OCI-LY1 (cell line): Measurements from ENCODE around the gene FBXW9.

Experiments
- H2AFZ ChIP-seq: fragments of 200-600 bp; sonication (generic), shearing (Covaris generic); 2 replicates; pipeline ENCODE4 v1.6.0; 2014; ENCODE audit warnings: antibody characterized with exemption, mild to moderate bottlenecking, low read length
- H3F3A ChIP-seq: fragments of 200-600 bp; sonication (generic), shearing (Covaris generic); 2 replicates; pipeline ENCODE4 v1.6.0; 2014; ENCODE audit warnings: mild to moderate bottlenecking, antibody characterized with exemption, low read length, moderate library complexity; ENCODE audit not compliant: insufficient read depth
- H3K27ac ChIP-seq: fragments of 200-600 bp; sonication (generic); 2 replicates; pipeline ENCODE4 v1.5.1; 2014; ENCODE audit warnings: low read length, mixed run types, mild to moderate bottlenecking, low read depth; ENCODE audit not compliant: poor library complexity, severe bottlenecking
- H3K27me3 ChIP-seq: fragments of 200-600 bp; sonication (generic); 2 replicates; pipeline ENCODE4 v1.6.0; 2014; ENCODE audit warnings: antibody characterized with exemption, mild to moderate bottlenecking, low read length, moderate library complexity; ENCODE audit not compliant: insufficient read depth
- H3K36me3 ChIP-seq: fragments of 200-600 bp; sonication (generic); 2 replicates; pipeline ENCODE4 v1.6.1; 2014; ENCODE audit warnings: mild to moderate bottlenecking, antibody characterized with exemption, low read length, moderate library complexity, mixed read lengths; ENCODE audit not compliant: insufficient read depth
- H3K4me1 ChIP-seq: fragments of 200-600 bp; sonication (generic); 2 replicates; pipeline ENCODE4 v1.5.1; 2014; ENCODE audit warnings: mild to moderate bottlenecking, low read length, moderate library complexity; ENCODE audit not compliant: insufficient read depth, severe bottlenecking
- H3K4me2 ChIP-seq: fragments of 200-600 bp; sonication (generic), shearing (Covaris generic); 2 replicates; pipeline ENCODE4 v1.6.1; 2014; ENCODE audit warnings: low read length
- H3K4me3 ChIP-seq: fragments of 200-600 bp; sonication (generic); 2 replicates; pipeline ENCODE4 v1.5.1; 2014; ENCODE audit warnings: low read length, low read depth, mild to moderate bottlenecking, mixed read lengths; ENCODE audit not compliant: poor library complexity, severe bottlenecking
- H3K79me2 ChIP-seq: fragments of 200-600 bp; shearing (Covaris generic); 2 replicates; pipeline ENCODE4 v1.6.1; 2016; ENCODE audit warnings: mixed run types, low read length, mixed read lengths; ENCODE audit not compliant: insufficient read depth
- H3K9ac ChIP-seq: fragments of 200-600 bp; sonication (generic), shearing (Covaris generic); 2 replicates; pipeline ENCODE4 v1.6.1; 2014; ENCODE audit warnings: mild to moderate bottlenecking, low read length, mixed read lengths
- H3K9me2 ChIP-seq: fragments of 200-600 bp; sonication (generic), shearing (Covaris generic); 2 replicates; pipeline ENCODE4 v1.6.1; 2014; ENCODE audit warnings: low read depth, mild to moderate bottlenecking, low read length, mixed read lengths
- H3K9me3 ChIP-seq: fragments of 200-600 bp; shearing (Covaris generic); 2 replicates; pipeline ENCODE4 v1.6.1; 2014; ENCODE audit warnings: low read length, mixed read lengths
- H4K20me1 ChIP-seq: fragments of 200-600 bp; sonication (generic), shearing (Covaris generic); 2 replicates; pipeline ENCODE4 v1.6.0; 2016; ENCODE audit warnings: mild to moderate bottlenecking, low read length; ENCODE audit not compliant: insufficient read depth
- EZH2 ChIP-seq: fragments of 200-600 bp; sonication (generic), shearing (Covaris generic); IDR thresholded peaks from 2 replicates; pipeline ENCODE4 v1.8.0; 2017; ENCODE audit warnings: borderline replicate concordance, mixed run types, mild to moderate bottlenecking, antibody characterized with exemption, low read length, moderate library complexity, mixed read lengths
- TF ChIP-seq, protein P1 (sequence below): fragments of 200-600 bp; sonication (generic), shearing (Covaris generic); IDR thresholded peaks from 2 replicates; pipeline ENCODE4 v1.5.1; 2017; ENCODE audit warnings: mild to moderate bottlenecking, antibody characterized with exemption, low read length, moderate library complexity, mixed read lengths

The FBXW9 gene

DNA sequence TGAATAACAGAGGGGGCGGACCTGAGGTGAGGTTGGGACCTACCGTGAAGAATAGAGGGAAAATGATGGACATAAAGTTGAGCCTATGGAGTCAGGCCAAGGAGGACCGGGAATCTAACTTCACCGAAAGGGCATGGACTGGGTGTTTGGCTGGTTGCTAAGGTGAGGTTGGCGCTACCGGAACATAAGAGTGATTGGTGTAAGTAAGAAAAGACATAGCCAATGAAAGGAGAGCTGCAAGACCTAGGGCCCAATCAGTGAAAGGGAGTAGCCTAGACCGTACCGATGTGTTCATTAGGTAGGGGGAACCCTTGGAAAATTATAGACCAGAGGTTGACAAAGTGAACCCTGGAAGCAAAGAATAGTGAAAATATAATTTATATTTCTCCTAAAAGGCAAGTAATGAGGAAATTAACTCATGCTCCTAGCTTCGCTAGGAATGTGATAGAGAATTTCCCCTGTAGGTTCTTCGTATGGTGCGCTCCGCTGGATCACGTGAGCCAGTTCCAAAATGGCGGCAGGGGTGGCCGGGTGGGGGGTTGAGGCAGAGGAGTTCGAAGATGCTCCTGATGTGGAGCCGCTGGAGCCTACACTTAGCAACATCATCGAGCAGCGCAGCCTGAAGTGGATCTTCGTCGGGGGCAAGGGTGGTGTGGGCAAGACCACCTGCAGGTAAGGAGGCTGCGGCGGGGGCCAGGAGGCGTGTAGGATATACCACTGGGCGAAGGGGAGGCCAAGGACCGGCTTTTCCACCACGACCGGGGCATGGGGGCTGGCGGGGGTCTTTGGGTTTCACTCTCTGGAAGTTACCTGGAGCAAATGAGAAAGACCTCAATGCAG is 40.8 kb upstream of the FBXW9 start, which contains the start of gene GET3:
Gene GET3 (plus strand): TSS at position 503 of the 840 bp plus-strand sequence. CDS start 9 bp downstream, at position 512.
- Histone ChIP-seq H3K36me3 (peaks cover 26% of the 10 kb centered on the region), H3K9me2 (no peaks in the 10 kb centered on the region), H3K27me3 (no peaks in the 10 kb centered on the region), H4K20me1 (no peaks in the 10 kb centered on the region), H3K4me2 (peak within 1 kb of the TSS; percentile 96), H3K9ac (peak within 1 kb of the TSS; percentile 75), H3K4me1 (peaks cover 36% of the 10 kb centered on the region), H3K9me3 (no peaks in the 10 kb centered on the region), H3K4me3 (peak within 1 kb of the TSS; percentile 83), H2AFZ (peak within 1 kb of the TSS; percentile 48; the same call in 1 of the 2 replicates), H3K79me2 (peaks cover 29% of the 10 kb centered on the region), H3F3A (peaks cover 12% of the 10 kb centered on the region; the same call in 1 of the 2 replicates), H3K27ac (peak within 1 kb of the TSS; percentile 87)
- TF ChIP-seq EZH2, result no peak
- TF ChIP-seq, protein P1, sequence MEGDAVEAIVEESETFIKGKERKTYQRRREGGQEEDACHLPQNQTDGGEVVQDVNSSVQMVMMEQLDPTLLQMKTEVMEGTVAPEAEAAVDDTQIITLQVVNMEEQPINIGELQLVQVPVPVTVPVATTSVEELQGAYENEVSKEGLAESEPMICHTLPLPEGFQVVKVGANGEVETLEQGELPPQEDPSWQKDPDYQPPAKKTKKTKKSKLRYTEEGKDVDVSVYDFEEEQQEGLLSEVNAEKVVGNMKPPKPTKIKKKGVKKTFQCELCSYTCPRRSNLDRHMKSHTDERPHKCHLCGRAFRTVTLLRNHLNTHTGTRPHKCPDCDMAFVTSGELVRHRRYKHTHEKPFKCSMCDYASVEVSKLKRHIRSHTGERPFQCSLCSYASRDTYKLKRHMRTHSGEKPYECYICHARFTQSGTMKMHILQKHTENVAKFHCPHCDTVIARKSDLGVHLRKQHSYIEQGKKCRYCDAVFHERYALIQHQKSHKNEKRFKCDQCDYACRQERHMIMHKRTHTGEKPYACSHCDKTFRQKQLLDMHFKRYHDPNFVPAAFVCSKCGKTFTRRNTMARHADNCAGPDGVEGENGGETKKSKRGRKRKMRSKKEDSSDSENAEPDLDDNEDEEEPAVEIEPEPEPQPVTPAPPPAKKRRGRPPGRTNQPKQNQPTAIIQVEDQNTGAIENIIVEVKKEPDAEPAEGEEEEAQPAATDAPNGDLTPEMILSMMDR, result no peak

DNA sequence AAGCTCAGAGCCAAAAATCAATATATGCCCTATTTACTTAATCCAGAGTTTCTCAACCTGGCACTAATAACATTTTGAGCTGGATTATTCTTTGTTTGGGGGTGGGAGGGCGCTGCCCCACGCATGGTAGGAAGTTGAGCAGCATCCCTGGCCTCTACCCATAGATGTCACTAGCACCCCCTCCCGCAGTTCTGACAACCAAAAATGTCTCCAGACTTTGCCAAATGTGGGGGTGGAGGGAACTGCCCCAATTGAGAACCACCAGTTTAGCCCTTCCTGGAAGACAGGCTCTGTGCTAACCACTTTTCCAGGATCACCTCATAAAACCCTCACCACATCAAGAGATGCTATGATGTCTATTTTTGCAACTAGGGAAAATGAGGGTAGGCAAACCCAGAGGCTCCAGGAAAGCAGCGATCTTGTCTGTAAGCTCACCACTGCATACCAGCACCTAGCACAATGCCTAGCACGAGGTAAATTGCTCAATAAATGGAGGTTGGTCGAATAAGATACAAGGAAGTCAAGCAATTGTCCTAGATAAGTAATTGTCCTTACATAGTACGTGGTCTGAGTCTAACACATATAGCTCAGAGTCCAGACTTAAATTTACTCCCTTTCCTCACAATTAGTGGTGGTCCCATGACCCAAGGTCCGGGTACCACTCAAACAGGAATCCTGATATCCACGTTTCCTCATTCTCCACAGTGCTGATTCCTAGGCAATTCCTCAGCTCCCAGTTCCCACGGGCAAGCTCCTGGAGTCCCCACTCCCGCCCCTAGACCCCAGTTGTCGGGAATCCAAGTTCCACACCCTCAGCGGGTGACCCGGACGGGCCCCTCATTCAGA is 37.2 kb upstream of the FBXW9 start:
- Histone ChIP-seq H3K4me2 (peak overlapping the region; percentile 98), H3K9ac (peak overlapping the region; percentile 98), H3K4me1 (peaks cover 36% of the 10 kb centered on the region), H3K36me3 (peaks cover 44% of the 10 kb centered on the region), H3K9me2 (no peaks in the 10 kb centered on the region), H3K9me3 (no peaks in the 10 kb centered on the region), H3K4me3 (peak overlapping the region; percentile 91), H3F3A (peaks cover 12% of the 10 kb centered on the region; the same call in 1 of the 2 replicates), H4K20me1 (no peaks in the 10 kb centered on the region), H2AFZ (no peak overlapping the region), H3K27me3 (no peaks in the 10 kb centered on the region), H3K27ac (peak overlapping the region; percentile 73), H3K79me2 (peaks cover 37% of the 10 kb centered on the region)
- TF ChIP-seq EZH2, result no peak
- TF ChIP-seq, protein P1, result peak; percentile 85

DNA sequence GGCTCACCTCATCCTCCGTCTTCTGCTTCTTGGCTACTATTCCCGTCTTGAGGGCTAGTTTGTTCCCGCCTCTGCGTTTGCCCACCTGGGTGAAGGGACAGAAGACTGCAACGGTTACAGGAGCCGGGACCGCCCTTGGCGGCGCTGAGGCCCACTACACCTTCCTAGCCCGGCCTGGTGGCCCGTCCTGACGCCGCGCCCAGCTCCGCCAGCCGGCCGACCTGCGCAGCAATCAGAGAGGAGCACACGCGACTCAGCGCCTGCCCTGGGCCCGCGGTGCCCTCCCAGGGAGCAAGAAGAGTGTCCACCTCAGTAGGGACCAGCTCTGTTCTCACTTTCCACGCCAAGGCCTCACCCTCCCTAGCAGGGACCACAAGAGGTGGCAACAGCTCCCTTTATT is 34.9 kb upstream of the FBXW9 start:
- no peak overlapping the region for H3K4me2 ChIP-seq

More for the DNA sequence above, 34.9 kb upstream of the FBXW9 start:
- Histone ChIP-seq H3F3A (peaks cover 14% of the 10 kb centered on the region), H3K4me3 (no peak overlapping the region), H3K9me2 (no peaks in the 10 kb centered on the region), H3K79me2 (peaks cover 28% of the 10 kb centered on the region), H4K20me1 (no peaks in the 10 kb centered on the region), H3K27me3 (no peaks in the 10 kb centered on the region), H3K9me3 (no peaks in the 10 kb centered on the region), H3K9ac (no peak overlapping the region), H3K36me3 (peaks cover 55% of the 10 kb centered on the region), H3K4me1 (peaks cover 28% of the 10 kb centered on the region), H3K27ac (no peak overlapping the region), H2AFZ (no peak overlapping the region)
- no peak for TF ChIP-seq EZH2
- TF ChIP-seq, protein P1, result no peak
